ENCODE results near the gene CEP72.

DNA sequence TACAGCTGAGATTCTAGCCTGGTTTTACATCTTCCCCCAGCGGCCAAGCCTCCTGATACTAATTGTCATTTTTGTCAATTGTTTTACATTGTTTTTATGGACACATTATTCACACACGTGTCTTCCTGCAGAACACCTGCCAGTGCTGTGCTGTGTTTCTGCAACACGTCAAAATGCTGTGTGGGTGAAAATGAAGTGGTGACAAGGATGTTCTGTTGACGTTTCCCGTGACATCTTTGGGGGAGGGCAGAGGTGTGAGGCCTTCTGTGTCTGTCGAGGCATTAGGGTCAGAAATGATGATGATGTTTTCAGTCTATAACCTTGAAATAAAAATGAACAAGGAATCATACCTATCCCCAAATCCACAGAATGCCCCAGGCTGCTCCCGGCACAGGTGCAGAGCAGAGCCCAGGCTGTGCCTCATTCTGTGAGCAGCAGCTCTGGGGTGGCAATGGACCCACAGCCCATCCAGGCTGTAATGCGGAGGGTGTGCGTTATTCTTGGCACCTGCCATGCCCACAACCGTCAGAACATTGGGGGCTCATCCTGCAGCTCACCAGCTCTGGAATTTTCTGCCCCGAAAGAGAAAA lies 23.6 kb upstream of the CEP72 start:
- TF ChIP-seq, protein P1, sequence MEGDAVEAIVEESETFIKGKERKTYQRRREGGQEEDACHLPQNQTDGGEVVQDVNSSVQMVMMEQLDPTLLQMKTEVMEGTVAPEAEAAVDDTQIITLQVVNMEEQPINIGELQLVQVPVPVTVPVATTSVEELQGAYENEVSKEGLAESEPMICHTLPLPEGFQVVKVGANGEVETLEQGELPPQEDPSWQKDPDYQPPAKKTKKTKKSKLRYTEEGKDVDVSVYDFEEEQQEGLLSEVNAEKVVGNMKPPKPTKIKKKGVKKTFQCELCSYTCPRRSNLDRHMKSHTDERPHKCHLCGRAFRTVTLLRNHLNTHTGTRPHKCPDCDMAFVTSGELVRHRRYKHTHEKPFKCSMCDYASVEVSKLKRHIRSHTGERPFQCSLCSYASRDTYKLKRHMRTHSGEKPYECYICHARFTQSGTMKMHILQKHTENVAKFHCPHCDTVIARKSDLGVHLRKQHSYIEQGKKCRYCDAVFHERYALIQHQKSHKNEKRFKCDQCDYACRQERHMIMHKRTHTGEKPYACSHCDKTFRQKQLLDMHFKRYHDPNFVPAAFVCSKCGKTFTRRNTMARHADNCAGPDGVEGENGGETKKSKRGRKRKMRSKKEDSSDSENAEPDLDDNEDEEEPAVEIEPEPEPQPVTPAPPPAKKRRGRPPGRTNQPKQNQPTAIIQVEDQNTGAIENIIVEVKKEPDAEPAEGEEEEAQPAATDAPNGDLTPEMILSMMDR (IDR thresholded peaks at IDR 0.05; ENCODE audit: insufficient read depth, low read depth, low read length), result no peak
- no peak for TF ChIP-seq EZH2 (IDR thresholded peaks at IDR 0.05; ENCODE audit: insufficient read depth, low read length)

All from astrocyte (in vitro differentiated cells and primary cell).